RWPE1 (cell line): ENCODE data around the gene CHRNA3.

Experiments used
- CTCF ChIA-PET: fragments of 350-600 bp; sonication (Branson Sonifier 250); formaldehyde crosslinking; extraction: SDS; loops from one replicate; lab custom pipeline; 2021; lab: Yijun Ruan, JAX
- POLR2A ChIA-PET: fragments of 400-600 bp; formaldehyde crosslinking; extraction: SDS; loops from one replicate; lab custom pipeline; 2020; ENCODE audit warnings: antibody characterized with exemption; ENCODE audit not compliant: low non-redundant PET; lab: Yijun Ruan, JAX
- DNase-seq: peaks from one replicate; pipeline ENCODE4 v3.0.0; 2012; ENCODE audit warnings: low spot score
- H3K27ac ChIP-seq: fragments of 450-650 bp; 2 replicates; pipeline ENCODE4 v1.5.1; 2017
- TF ChIP-seq, protein P1 (sequence below): fragments of 450-650 bp; conservative IDR thresholded peaks from 2 replicates; pipeline ENCODE4 v1.5.1; 2017; ENCODE audit warnings: low read depth, mild to moderate bottlenecking

The CHRNA3 gene

DNA sequence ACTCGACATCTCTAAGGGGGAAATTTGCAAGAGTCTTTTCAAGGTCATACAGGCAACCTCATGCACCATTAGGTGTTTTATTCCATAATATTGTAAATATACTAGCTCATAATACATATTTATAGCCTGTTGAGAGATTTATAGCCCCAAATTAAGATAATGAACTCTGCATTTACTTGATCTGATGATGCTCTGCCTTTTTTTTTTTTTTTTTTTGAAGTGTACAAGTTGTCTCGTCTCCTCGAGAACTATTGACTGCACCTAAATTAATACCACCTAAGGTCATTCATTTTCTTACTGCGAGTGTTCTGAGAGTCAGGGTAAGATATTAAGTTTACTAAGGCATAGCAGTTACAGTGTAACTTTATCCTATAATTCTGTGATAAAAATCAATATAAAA is 49.4 kb downstream of the CHRNA3 start:
- POLR2A ChIA-PET: interaction anchor here (0.6 kb wide), 1 partner anchor 257 kb away, joined by 3 read pairs; no protein-coding TSS in a partner anchor
- H3K27ac ChIP-seq: no peak overlapping the region
- CTCF ChIA-PET: interaction anchor here (0.6 kb wide), 1 partner anchor 89 kb away, joined by 3 read pairs; no protein-coding TSS in a partner anchor
- TF ChIP-seq, protein P1, sequence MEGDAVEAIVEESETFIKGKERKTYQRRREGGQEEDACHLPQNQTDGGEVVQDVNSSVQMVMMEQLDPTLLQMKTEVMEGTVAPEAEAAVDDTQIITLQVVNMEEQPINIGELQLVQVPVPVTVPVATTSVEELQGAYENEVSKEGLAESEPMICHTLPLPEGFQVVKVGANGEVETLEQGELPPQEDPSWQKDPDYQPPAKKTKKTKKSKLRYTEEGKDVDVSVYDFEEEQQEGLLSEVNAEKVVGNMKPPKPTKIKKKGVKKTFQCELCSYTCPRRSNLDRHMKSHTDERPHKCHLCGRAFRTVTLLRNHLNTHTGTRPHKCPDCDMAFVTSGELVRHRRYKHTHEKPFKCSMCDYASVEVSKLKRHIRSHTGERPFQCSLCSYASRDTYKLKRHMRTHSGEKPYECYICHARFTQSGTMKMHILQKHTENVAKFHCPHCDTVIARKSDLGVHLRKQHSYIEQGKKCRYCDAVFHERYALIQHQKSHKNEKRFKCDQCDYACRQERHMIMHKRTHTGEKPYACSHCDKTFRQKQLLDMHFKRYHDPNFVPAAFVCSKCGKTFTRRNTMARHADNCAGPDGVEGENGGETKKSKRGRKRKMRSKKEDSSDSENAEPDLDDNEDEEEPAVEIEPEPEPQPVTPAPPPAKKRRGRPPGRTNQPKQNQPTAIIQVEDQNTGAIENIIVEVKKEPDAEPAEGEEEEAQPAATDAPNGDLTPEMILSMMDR: no peak
- DNase-seq: no peak

DNA sequence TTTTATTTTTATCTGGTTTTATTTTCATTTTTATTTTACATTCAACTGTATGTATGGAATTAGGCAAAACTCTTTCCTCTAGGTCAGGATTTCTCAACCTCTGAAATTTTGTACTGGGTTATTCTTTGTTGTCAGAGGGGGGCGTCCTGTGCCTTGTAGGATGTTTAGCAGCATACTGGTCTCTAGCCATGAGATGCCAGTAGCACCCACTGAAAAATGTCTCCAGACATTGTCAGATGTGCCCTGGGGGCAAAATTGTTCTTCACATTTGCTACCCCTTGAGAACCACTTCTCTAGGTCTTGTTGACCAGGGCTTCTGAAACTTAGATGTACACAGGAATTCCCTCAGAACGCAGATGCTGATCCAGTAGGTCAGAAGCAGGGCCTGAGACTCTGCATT is 50.1 kb downstream of the CHRNA3 start:
- TF ChIP-seq, protein P1: no peak
- ChIA-PET CTCF (interaction anchor here (0.6 kb wide), 1 partner anchor 90 kb away, joined by 3 read pairs; no protein-coding TSS in a partner anchor), POLR2A (no interaction called here)

DNA sequence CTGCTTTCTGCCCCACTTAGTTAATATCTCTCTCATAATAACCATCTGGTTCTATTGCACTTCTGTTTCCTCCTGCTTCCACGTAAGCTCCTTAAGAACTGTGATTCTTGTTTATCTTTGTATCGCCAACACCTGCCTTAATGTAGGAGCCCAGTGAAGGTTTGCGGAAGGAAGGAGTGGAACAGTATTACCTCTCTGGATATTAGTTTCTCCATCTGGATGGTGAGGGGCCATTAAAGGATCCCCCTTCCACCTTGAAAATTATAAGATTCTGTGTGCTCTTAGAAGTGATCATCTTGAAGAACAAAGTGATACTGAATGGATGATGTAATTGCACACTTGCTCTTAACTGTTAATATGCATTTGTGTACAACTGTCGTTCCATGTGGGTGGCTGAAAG is 53.3 kb downstream of the CHRNA3 start:
- DNase-seq: no peak
- TF ChIP-seq, protein P1: no peak
- ChIA-PET CTCF (interaction anchor here (0.6 kb wide), 1 partner anchor 85 kb away, joined by 3 read pairs; no protein-coding TSS in a partner anchor), POLR2A (no interaction called here)
- no peak overlapping the region for H3K27ac ChIP-seq

More for the DNA sequence above, 50.1 kb downstream of the CHRNA3 start:
- no peak overlapping the region for H3K27ac ChIP-seq
- DNase-seq: no peak

DNA sequence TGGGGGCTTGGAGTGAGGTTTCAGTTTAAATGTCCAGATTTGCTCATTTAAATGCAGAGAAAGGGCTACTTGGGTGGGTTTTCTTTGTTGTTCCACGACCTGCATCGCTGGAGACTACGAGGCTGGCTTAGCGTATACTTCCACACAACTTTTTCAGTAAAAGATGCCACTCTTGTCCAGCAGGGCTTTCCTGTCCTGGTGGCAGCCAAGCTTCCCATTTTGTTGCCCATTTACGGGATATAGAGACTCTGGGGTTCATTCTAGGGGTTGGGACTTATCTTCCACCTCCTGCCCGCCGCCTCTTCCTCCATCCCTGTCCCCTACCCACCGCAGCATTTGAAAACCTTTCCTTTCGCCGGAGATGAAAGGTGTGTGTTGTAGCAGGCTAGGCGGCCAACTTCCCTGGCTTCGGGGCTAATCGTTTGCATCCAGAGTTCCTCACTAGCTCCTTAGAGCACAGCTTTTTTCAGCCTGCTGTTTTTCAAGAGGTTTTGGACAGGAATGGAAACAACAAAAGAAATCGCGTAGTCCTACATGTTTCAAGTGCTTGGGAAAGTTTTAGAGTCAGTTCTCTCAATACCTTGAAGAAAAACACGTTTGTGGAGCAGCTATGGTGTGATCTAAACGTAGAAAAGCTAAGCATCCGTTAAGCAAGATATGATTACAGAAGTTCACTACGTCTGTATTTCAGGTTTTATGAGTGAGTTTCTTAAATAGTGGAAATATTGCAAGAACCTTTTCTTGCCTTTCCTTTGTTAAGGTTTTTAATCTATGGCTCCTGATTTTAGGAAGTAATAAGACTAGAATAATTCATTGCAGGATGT is 54.6 kb downstream of the CHRNA3 start:
- ChIA-PET POLR2A (interaction anchor here (0.5 to 1.5 kb wide), 2 partner anchors 26 to 663 kb away, joined by 3 to 5 read pairs; partner anchors contain the start of gene PSMA4), CTCF (interaction anchor here (0.7 to 1.3 kb wide), 3 partner anchors 14 to 932 kb away, joined by 3 to 4 read pairs (median 4); no protein-coding TSS in a partner anchor)
- TF ChIP-seq, protein P1: peak; percentile 30; the same call in 1 of the 2 replicates
- DNase-seq: peak; percentile 49
- peak overlapping the region; percentile 90 for H3K27ac ChIP-seq

DNA sequence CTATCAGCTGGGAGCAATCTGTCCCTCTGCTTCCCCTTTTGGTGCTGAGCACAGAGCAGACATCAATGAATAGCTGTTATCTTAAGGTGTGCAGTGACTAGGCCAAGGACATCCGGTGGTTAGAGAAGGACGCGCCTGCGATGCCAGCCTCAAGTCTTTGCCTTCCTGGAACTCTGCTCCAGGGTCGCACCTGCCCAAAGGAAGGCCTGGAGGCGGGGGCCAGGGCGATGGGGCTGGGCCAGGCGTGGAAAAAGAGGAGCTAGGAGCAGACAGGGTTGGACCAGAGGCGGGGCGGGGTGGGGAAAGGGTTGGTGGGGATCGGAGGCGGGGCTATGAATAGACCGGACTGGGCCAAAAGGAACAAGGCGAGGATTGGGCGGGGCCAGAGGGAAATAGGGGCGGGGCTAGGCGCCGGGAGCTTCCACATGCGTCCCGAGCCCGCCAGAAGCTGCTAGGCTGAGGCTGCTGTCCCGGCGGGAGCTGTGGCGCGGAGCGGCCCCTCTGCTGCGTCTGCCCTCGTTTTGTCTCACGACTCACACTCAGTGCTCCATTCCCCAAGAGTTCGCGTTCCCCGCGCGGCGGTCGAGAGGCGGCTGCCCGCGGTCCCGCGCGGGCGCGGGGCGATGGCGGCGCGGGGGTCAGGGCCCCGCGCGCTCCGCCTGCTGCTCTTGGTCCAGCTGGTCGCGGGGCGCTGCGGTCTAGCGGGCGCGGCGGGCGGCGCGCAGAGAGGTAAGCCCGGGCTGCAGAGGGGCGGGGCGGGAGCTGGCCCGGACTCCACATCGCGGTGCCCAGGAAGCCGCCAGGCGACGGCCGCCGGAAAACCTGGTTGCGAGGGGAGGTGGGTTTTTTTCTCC is 55.5 kb downstream of the CHRNA3 start, which contains the start of gene CHRNA5:
Gene CHRNA5 (plus strand): TSS at position 424 of the 854 bp plus-strand sequence. CDS start 200 bp downstream, at position 624.
- POLR2A ChIA-PET: interaction anchor here (0.5 to 1.5 kb wide), 2 partner anchors 25 to 662 kb away, joined by 3 to 5 read pairs; partner anchors contain the start of gene PSMA4
- H3K27ac ChIP-seq: peak within 1 kb of the TSS; percentile 90
- DNase-seq: peak; percentile 92

More for the DNA sequence above, 55.5 kb downstream of the CHRNA3 start, which contains the start of gene CHRNA5:
- TF ChIP-seq, protein P1: no peak
- CTCF ChIA-PET: interaction anchor here (0.7 to 1.3 kb wide), 4 partner anchors 14 to 932 kb away, joined by 3 to 4 read pairs (median 4); no protein-coding TSS in a partner anchor
